ENCODE data around the gene FKBP11. TPM values are rescaled to one million over a fixed set of nuclear protein-coding genes. Genes with fewer than 3 reads are reported as not detected.
"Not testable (repeated sequence)": the region's sequence is repeated elsewhere in the genome, so short reads cannot be mapped to it uniquely, and the experiment has no call there.

Gene FKBP11
- polyA plus RNA-seq, 4 donors = 22.4 to 82.7 (median 51.1) TPM

DNA sequence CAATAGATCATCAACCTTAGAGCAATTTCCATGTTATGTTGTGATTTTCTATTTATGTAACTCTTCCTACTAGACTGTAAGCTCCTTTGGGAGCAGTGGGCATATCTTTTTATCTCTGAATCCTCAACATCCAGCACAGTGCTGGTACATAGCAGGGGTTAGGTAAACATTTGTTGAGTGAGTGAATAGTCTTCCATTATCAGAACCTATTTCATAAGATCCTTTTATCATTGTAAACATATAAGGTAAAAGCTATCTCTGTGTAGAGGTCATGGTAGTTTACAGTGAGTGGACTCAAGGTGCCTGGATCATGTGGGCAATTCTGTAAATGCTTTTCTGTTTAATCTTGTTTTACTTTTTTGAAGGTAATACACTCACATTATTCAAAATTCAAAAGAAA, 15.1 kb downstream of the FKBP11 start:
- Histone ChIP-seq H3K4me1 (ENCODE audit: control insufficient read depth in 3 of 3, insufficient read depth in 2 of 3, low read depth in 1 of 3, low read length in 2 of 3) (peaks cover 0 to 23% (median 0%) of the 10 kb centered on the region in 3 donors), H3K36me3 (ENCODE audit: control insufficient read depth in 3 of 3, insufficient read depth in 2 of 3, low read depth in 1 of 3, low read length in 3 of 3) (peaks cover 0 to 2% (median 0%) of the 10 kb centered on the region in 3 donors), H3K27me3 (ENCODE audit: control insufficient read depth in 3 of 3, insufficient read depth in 3 of 3, low read length in 3 of 3) (no peaks in the 10 kb centered on the region), H3K27ac (ENCODE audit: low read depth in 1 of 3, low read length in 2 of 3) (no peak overlapping the region), H3K4me3 (ENCODE audit: low read depth in 1 of 3, low read length in 3 of 3) (no peak overlapping the region), H3K9me3 (ENCODE audit: control insufficient read depth in 2 of 2, insufficient read depth in 1 of 2, low read depth in 1 of 2, low read length in 1 of 2) (no peaks in the 10 kb centered on the region)
- DNase-seq (peak in 1 of 2 donors; percentile 41), FAIRE-seq (no peak)

DNA sequence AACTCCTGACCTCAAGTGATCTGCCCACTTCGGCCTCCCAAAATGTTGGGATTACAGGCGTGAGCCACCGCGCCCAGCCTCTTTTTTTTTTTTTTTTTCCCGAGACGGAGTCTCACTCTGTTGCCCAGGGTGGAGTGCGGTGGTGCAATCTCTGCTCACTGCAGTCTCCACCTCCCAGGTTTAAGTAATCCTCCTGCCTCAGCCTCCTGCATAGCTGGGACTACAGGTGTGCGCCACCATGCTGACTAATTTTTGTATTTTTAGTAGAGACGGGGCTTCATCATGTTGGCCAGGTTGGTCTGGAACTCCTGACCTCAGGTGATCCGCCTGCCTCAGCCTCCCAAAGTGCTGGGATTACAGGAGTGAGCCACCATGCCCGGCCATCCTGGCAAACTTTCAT, 15.6 kb downstream of the FKBP11 start:
- H3K4me1 ChIP-seq (ENCODE audit: control insufficient read depth in 3 of 3, insufficient read depth in 2 of 3, low read depth in 1 of 3, low read length in 2 of 3) = peaks cover 0 to 23% (median 0%) of the 10 kb centered on the region in 3 donors
- WGBS, 3 donors = 82 to 94% (median 89%) methylated on average over 7 to 11 of the region's 11 CpGs
- not testable (repeated sequence) for H3K27me3 ChIP-seq (ENCODE audit: control insufficient read depth in 3 of 3, insufficient read depth in 3 of 3, low read length in 3 of 3); DNase-seq; H3K27ac ChIP-seq (ENCODE audit: low read depth in 1 of 3, low read length in 2 of 3); FAIRE-seq; H3K4me3 ChIP-seq (ENCODE audit: low read depth in 1 of 3, low read length in 3 of 3); H3K9me3 ChIP-seq (ENCODE audit: control insufficient read depth in 2 of 2, insufficient read depth in 1 of 2, low read depth in 1 of 2, low read length in 1 of 2); H3K36me3 ChIP-seq (ENCODE audit: control insufficient read depth in 3 of 3, insufficient read depth in 2 of 3, low read depth in 1 of 3, low read length in 3 of 3)

DNA sequence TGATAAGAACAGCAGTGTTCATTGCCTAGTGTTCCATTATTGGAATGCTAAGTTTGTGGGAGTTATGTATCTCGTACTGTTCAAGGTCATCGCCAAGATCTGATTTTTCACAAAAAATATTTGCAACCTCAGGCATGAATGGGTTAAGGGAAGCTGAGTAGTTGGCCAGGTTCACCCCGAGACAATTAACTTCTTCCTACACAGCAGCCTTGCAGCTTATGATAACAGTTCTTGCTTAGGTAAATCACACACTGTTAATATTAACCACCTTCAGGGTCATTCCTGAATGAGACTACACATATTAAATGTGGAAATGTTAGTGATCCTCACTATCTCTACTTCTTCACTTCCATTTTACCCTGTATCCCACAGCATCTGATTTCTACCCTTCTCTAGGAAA, 18.0 kb downstream of the FKBP11 start:
- Histone ChIP-seq H3K4me3 (ENCODE audit: low read depth in 1 of 3, low read length in 3 of 3) (no peak overlapping the region), H3K27me3 (ENCODE audit: control insufficient read depth in 3 of 3, insufficient read depth in 3 of 3, low read length in 3 of 3) (no peaks in the 10 kb centered on the region), H3K27ac (ENCODE audit: low read depth in 1 of 3, low read length in 2 of 3) (peak overlapping the region in 1 of 3 donors; percentile 50), H3K36me3 (ENCODE audit: control insufficient read depth in 3 of 3, insufficient read depth in 2 of 3, low read depth in 1 of 3, low read length in 3 of 3) (no peaks in the 10 kb centered on the region), H3K4me1 (ENCODE audit: control insufficient read depth in 3 of 3, insufficient read depth in 2 of 3, low read depth in 1 of 3, low read length in 2 of 3) (peaks cover 0 to 31% (median 0%) of the 10 kb centered on the region in 3 donors), H3K9me3 (ENCODE audit: control insufficient read depth in 2 of 2, insufficient read depth in 1 of 2, low read depth in 1 of 2, low read length in 1 of 2) (no peaks in the 10 kb centered on the region)
- FAIRE-seq = no peak
- DNase-seq = peak; percentile 69
- 15 to 52% (median 20%) methylated on average over 3 of the region's 3 CpGs for WGBS, 3 donors

DNA sequence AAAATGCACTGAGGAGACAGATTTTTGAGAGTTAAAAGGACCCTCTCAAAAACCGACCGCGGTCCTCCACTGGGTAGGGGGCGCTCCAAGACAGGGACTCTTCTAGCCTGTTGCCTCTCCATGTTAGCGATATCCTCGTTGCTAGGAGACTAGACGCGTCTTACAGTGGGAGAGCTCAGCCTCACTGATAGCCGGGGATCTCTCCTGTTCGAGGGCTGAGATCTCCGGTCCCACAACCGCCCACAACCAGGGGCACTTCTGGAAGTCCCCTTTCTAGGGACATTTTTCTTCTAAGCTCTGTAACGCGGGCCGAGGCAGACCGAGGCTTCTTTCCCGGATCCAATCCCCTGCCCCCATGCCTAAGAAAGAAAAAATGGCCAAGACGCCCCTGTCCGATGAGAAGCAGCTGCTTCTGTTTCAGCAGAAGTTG, 21.3 kb downstream of the FKBP11 start:
- WGBS, 3 donors = 1 to 6% (median 3%) methylated on average over 19 of the region's 19 CpGs
- H3K27me3 ChIP-seq (ENCODE audit: control insufficient read depth in 3 of 3, insufficient read depth in 3 of 3, low read length in 3 of 3) = no peaks in the 10 kb centered on the region
- H3K27ac ChIP-seq (ENCODE audit: low read depth in 1 of 3, low read length in 2 of 3) = no peak overlapping the region
- H3K36me3 ChIP-seq (ENCODE audit: control insufficient read depth in 3 of 3, insufficient read depth in 2 of 3, low read depth in 1 of 3, low read length in 3 of 3) = no peaks in the 10 kb centered on the region
- H3K4me3 ChIP-seq (ENCODE audit: low read depth in 1 of 3, low read length in 3 of 3) = peak overlapping the region in 2 of 3 donors; percentile 26 to 48
- peaks cover 0 to 20% (median 0%) of the 10 kb centered on the region in 3 donors for H3K4me1 ChIP-seq (ENCODE audit: control insufficient read depth in 3 of 3, insufficient read depth in 2 of 3, low read depth in 1 of 3, low read length in 2 of 3)
- no peaks in the 10 kb centered on the region for H3K9me3 ChIP-seq (ENCODE audit: control insufficient read depth in 2 of 2, insufficient read depth in 1 of 2, low read depth in 1 of 2, low read length in 1 of 2)
- FAIRE-seq = no peak
- DNase-seq = peak; percentile 84 to 90

DNA sequence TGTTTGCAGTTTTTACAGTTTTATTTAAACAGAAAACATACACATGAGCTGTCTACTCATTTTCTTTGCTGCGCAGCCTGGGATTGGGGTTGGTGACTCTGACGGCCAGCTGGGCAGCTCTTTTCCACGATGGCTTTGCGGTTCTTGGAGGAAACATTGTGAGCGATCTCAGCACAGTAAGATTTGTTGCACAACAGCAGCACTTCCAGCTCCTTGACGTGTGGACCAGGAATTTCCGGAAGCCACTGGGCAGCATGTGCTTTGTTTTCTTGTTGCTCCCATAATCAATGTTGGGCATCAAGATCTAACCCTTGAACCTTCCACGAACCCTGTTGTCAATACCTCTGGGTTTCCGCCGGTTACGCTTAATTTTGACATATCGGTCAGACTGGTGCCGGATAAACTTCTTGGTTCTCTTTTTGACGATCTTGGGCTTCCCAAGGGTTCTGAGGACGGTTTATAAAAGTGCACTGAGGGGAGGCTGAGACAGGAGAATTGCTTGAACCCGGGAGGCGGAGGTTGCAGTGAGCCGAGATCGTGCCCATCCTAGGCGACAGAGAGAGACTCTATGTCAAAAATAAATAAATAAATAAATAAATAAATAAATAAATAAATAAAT, 21.8 kb downstream of the FKBP11 start:
- peak overlapping the region in 1 of 3 donors; percentile 23 for H3K4me3 ChIP-seq (ENCODE audit: low read depth in 1 of 3, low read length in 3 of 3)
- DNase-seq = peak; percentile 30 to 67

DNA sequence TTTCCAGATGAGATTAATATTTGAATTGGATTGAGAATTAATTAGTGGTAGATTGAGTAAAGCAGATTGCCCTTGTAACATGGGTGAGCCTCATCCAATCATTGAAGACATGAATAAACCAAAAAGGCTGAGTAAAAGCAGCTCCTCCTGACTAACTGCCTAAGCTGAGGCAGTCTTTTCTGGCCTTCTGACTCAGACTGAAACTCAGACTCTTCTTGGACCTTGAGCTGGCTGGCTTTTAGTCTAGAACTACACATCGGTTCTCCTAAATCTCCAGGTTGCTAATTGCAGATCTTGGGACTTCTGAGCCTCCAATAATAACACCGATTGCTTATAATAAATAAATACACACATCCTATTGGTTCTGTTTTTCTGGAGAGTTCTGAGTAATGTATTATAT, 24.0 kb downstream of the FKBP11 start:
- FAIRE-seq (no peak), DNase-seq (peak; percentile 34 to 41)
- Histone ChIP-seq H3K27me3 (ENCODE audit: control insufficient read depth in 3 of 3, insufficient read depth in 3 of 3, low read length in 3 of 3) (no peaks in the 10 kb centered on the region), H3K36me3 (ENCODE audit: control insufficient read depth in 3 of 3, insufficient read depth in 2 of 3, low read depth in 1 of 3, low read length in 3 of 3) (no peaks in the 10 kb centered on the region), H3K4me3 (ENCODE audit: low read depth in 1 of 3, low read length in 3 of 3) (no peak overlapping the region), H3K4me1 (ENCODE audit: control insufficient read depth in 3 of 3, insufficient read depth in 2 of 3, low read depth in 1 of 3, low read length in 2 of 3) (peaks cover 0 to 8% (median 0%) of the 10 kb centered on the region in 3 donors), H3K9me3 (ENCODE audit: control insufficient read depth in 2 of 2, insufficient read depth in 1 of 2, low read depth in 1 of 2, low read length in 1 of 2) (no peaks in the 10 kb centered on the region), H3K27ac (ENCODE audit: low read depth in 1 of 3, low read length in 2 of 3) (no peak overlapping the region)
- 52 to 62% (median 52%) methylated on average over 2 of the region's 2 CpGs for WGBS, 3 donors

More for the DNA sequence above, 21.8 kb downstream of the FKBP11 start:
- WGBS, 3 donors = 43 to 58% (median 51%) methylated on average over 20 of the region's 20 CpGs
- H3K27ac ChIP-seq (ENCODE audit: low read depth in 1 of 3, low read length in 2 of 3) = no peak overlapping the region
- no peaks in the 10 kb centered on the region for H3K9me3 ChIP-seq (ENCODE audit: control insufficient read depth in 2 of 2, insufficient read depth in 1 of 2, low read depth in 1 of 2, low read length in 1 of 2)
- no peak for FAIRE-seq
- peaks cover 0 to 20% (median 0%) of the 10 kb centered on the region in 3 donors for H3K4me1 ChIP-seq (ENCODE audit: control insufficient read depth in 3 of 3, insufficient read depth in 2 of 3, low read depth in 1 of 3, low read length in 2 of 3)
- H3K27me3 ChIP-seq (ENCODE audit: control insufficient read depth in 3 of 3, insufficient read depth in 3 of 3, low read length in 3 of 3) = no peaks in the 10 kb centered on the region
- no peaks in the 10 kb centered on the region for H3K36me3 ChIP-seq (ENCODE audit: control insufficient read depth in 3 of 3, insufficient read depth in 2 of 3, low read depth in 1 of 3, low read length in 3 of 3)

DNA sequence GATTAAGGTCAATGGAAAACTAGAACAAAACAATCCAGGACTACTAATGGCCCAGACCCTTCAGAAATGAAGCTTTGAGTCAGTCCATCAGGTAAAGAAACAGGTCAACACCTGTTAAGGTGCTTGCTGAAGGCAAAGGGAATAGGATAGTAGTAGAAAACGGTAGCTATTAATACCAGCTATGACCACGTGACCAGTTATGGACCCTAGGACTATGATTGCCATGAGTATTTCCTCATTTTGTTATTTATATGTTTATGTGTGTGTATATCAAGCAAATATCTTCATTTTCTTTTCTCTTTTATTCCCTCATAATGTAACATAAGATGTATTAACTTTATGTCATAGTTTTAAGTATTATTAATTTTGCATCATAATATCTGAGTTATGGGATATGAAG, 25.6 kb downstream of the FKBP11 start:
- FAIRE-seq (no peak), DNase-seq (no peak)
- Histone ChIP-seq H3K27me3 (ENCODE audit: control insufficient read depth in 3 of 3, insufficient read depth in 3 of 3, low read length in 3 of 3) (no peaks in the 10 kb centered on the region), H3K9me3 (ENCODE audit: control insufficient read depth in 2 of 2, insufficient read depth in 1 of 2, low read depth in 1 of 2, low read length in 1 of 2) (no peaks in the 10 kb centered on the region), H3K36me3 (ENCODE audit: control insufficient read depth in 3 of 3, insufficient read depth in 2 of 3, low read depth in 1 of 3, low read length in 3 of 3) (no peaks in the 10 kb centered on the region), H3K4me3 (ENCODE audit: low read depth in 1 of 3, low read length in 3 of 3) (no peak overlapping the region), H3K27ac (ENCODE audit: low read depth in 1 of 3, low read length in 2 of 3) (no peak overlapping the region), H3K4me1 (ENCODE audit: control insufficient read depth in 3 of 3, insufficient read depth in 2 of 3, low read depth in 1 of 3, low read length in 2 of 3) (peaks cover 0 to 8% (median 0%) of the 10 kb centered on the region in 3 donors)
- whole genome bisulfite sequencing, 3 donors = 62 to 84% (median 70%) methylated on average over 2 of the region's 2 CpGs

DNA sequence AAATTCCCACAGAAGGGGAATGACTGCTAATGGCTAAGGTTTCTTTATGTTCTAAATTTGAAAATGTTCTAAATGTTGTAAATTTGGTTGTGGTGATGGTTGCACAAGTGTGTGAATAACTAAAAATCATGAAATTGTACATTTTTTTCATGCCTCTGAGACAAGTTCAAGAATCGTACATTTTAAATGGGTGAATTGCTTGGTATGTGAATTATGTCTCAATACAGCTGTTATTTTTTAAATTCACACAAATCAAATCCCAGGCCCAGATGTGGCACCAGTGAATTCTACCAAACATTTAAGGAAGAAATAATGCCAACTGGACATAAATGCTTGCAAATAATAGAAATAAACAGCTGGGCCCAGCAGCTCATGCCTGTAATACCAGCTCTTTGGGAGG, 31.0 kb downstream of the FKBP11 start:
- DNase-seq (no peak), FAIRE-seq (no peak)
- Histone ChIP-seq H3K27me3 (ENCODE audit: control insufficient read depth in 3 of 3, insufficient read depth in 3 of 3, low read length in 3 of 3) (no peaks in the 10 kb centered on the region), H3K9me3 (ENCODE audit: control insufficient read depth in 2 of 2, insufficient read depth in 1 of 2, low read depth in 1 of 2, low read length in 1 of 2) (no peaks in the 10 kb centered on the region), H3K4me3 (ENCODE audit: low read depth in 1 of 3, low read length in 3 of 3) (no peak overlapping the region), H3K36me3 (ENCODE audit: control insufficient read depth in 3 of 3, insufficient read depth in 2 of 3, low read depth in 1 of 3, low read length in 3 of 3) (no peaks in the 10 kb centered on the region), H3K27ac (ENCODE audit: low read depth in 1 of 3, low read length in 2 of 3) (no peak overlapping the region), H3K4me1 (ENCODE audit: control insufficient read depth in 3 of 3, insufficient read depth in 2 of 3, low read depth in 1 of 3, low read length in 2 of 3) (no peaks in the 10 kb centered on the region)
- WGBS, 3 donors = 73 to 91% (median 88%) methylated on average over 1 of the region's 1 CpG

Data from small intestine (tissue), 7 donors.